Measurements from ENCODE around the gene CD2BP2. TPM values are rescaled to one million over a fixed set of nuclear protein-coding genes. Genes with fewer than 3 reads are reported as not detected.

CD2BP2 gene
- total and polyA plus RNA-seq, 2 of the 13 experiments (the other 11 are each of a cell fraction or from before 2014, with no cell fraction given), result 24.9 to 54.6 TPM

GRCh38 chr16:30369091-30369937 lies 14.2 kb upstream of the CD2BP2 start:
- no peak for ATAC-seq
- H3K9me3 ChIP-seq (ENCODE audit: low read length), result no peaks in the 10 kb centered on the region
- H3K9ac ChIP-seq (ENCODE audit: insufficient read depth, low read depth, low read length), result peak overlapping the region; percentile 75
- H3K27ac ChIP-seq (ENCODE audit: extremely low read length, insufficient read depth, low read length), result peak overlapping the region; percentile 51
- peaks cover 37% of the 10 kb centered on the region for H3K79me2 ChIP-seq (ENCODE audit: insufficient read depth, low read length)
- no TSS peak for BruUV-seq (replicated peaks)
- in situ Hi-C loops (cut with HindIII; ENCODE audit: extremely low pct_ligation_motif_present, low pct_unique_long_range_greater_than_20kb), result no loop called here
- no peak for DNase-seq (ENCODE audit: low spot score)
- no peak overlapping the region for H2AFZ ChIP-seq (ENCODE audit: low read length)
- H3K4me1 ChIP-seq (ENCODE audit: insufficient read depth, low read length), result peaks cover 45% of the 10 kb centered on the region
- no peak for FAIRE-seq
- H3K36me3 ChIP-seq (replicated peaks in 1 of 2; ENCODE audit: control insufficient read depth in 1 of 2, insufficient read depth in 2 of 2, low read length in 2 of 2), result peaks cover 8 to 16% of the 10 kb centered on the region in 2 experiments; a peak in 3 of 5 replicates
- POLR2A ChIA-PET, result interaction anchor here (1.2 to 4.7 kb wide), 7 partner anchors 12 to 38 kb away, joined by 3 to 94 read pairs (median 26); partner anchors contain the start of genes CD2BP2, ZNF48 and ZNF771
- under 1% methylated on average over 23 of the region's 45 CpGs for WGBS (ENCODE audit: low lambda C conversion rate)
- H4K20me1 ChIP-seq (ENCODE audit: insufficient read depth, low read length), result peaks cover 20% of the 10 kb centered on the region; the same call in 1 of the 2 replicates
- H3K4me2 ChIP-seq (ENCODE audit: low read depth, low read length), result peak overlapping the region; percentile 91
- CTCF ChIA-PET (ENCODE audit: low intra/inter-chr PET ratio, low total read pairs), result interaction anchor here (1.4 kb wide), 1 partner anchor 40 kb away, joined by 3 read pairs; no protein-coding TSS in a partner anchor
- H3K4me3 ChIP-seq (replicated peaks in 1 of 3; ENCODE audit: insufficient read depth in 1 of 3, low read depth in 2 of 3, low read length in 3 of 3), result peak overlapping the region; percentile 80 to 90 (median 86)
- no peaks in the 10 kb centered on the region; a peak in 1 of 5 replicates for H3K27me3 ChIP-seq (ENCODE audit: control insufficient read depth in 1 of 2, insufficient read depth in 2 of 2, low read length in 2 of 2)
- intact Hi-C loops (cut with micrococcal nuclease; ENCODE audit: unreplicated experiment), result no loop called here
- TF ChIP-seq ZBTB44 (CRISPR knock-in tag; IDR thresholded peaks at IDR 0.05), result no peak
- TF ChIP-seq, protein P1, sequence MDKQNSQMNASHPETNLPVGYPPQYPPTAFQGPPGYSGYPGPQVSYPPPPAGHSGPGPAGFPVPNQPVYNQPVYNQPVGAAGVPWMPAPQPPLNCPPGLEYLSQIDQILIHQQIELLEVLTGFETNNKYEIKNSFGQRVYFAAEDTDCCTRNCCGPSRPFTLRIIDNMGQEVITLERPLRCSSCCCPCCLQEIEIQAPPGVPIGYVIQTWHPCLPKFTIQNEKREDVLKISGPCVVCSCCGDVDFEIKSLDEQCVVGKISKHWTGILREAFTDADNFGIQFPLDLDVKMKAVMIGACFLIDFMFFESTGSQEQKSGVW (CRISPR knock-in tag; IDR thresholded peaks at IDR 0.05; ENCODE audit: borderline replicate concordance), result no peak
- no peak for TF ChIP-seq ZNF552 (CRISPR knock-in tag; IDR thresholded peaks at IDR 0.05; ENCODE audit: borderline replicate concordance)
- TF ChIP-seq HNF1A (IDR thresholded peaks at IDR 0.05; ENCODE audit: low read depth), result no peak
- TF ChIP-seq HNF1A (CRISPR knock-in tag; IDR thresholded peaks at IDR 0.05; ENCODE audit: borderline replicate concordance), result 0 out of 2 replicates have a peak, but pooled peaks have one; percentile 19
- 0 out of 2 replicates have a peak, but pooled peaks have one; percentile 28 for TF ChIP-seq ZSCAN29 (CRISPR knock-in tag; conservative IDR thresholded peaks at IDR 0.05)
- TF ChIP-seq IRF9 (CRISPR knock-in tag; IDR thresholded peaks at IDR 0.05; ENCODE audit: borderline replicate concordance), result 0 out of 2 replicates have a peak, but pooled peaks have one; percentile 49
- TF ChIP-seq EEA1 (CRISPR knock-in tag; IDR thresholded peaks at IDR 0.05; ENCODE audit: borderline replicate concordance), result 0 out of 2 replicates have a peak, but pooled peaks have one; percentile 48
- TF ChIP-seq, protein P2, sequence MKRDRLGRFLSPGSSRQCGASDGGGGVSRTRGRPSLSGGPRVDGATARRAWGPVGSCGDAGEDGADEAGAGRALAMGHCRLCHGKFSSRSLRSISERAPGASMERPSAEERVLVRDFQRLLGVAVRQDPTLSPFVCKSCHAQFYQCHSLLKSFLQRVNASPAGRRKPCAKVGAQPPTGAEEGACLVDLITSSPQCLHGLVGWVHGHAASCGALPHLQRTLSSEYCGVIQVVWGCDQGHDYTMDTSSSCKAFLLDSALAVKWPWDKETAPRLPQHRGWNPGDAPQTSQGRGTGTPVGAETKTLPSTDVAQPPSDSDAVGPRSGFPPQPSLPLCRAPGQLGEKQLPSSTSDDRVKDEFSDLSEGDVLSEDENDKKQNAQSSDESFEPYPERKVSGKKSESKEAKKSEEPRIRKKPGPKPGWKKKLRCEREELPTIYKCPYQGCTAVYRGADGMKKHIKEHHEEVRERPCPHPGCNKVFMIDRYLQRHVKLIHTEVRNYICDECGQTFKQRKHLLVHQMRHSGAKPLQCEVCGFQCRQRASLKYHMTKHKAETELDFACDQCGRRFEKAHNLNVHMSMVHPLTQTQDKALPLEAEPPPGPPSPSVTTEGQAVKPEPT (CRISPR knock-in tag; IDR thresholded peaks at IDR 0.05; ENCODE audit: low read depth), result no peak
- TF ChIP-seq YEATS4 (CRISPR knock-in tag; IDR thresholded peaks at IDR 0.05; ENCODE audit: borderline replicate concordance), result peak; percentile 8; the same call in 1 of the 2 replicates
- no peak for TF ChIP-seq FIP1L1 (IDR thresholded peaks at IDR 0.05; ENCODE audit: borderline replicate concordance, insufficient read depth, low read depth, low read length)
